Smooth muscle cell (in vitro differentiated cells): ENCODE results near the gene EFHD1. TPM values are rescaled to one million over a fixed set of nuclear protein-coding genes. Genes with fewer than 3 reads are reported as not detected.

Experiments
- DNase-seq: peaks from one replicate; lab custom pipeline; 2025; ENCODE audit not compliant: unreplicated experiment; lab: John Stamatoyannopoulos, UW
- H2AFZ ChIP-seq: fragments of 200-600 bp; sonication (generic); 2 replicates; pipeline ENCODE4 v1.6.0; 2016; ENCODE audit warnings: antibody characterized with exemption, low read depth, mild to moderate bottlenecking
- H3F3A ChIP-seq: fragments of 200-600 bp; sonication (generic); 2 replicates; pipeline ENCODE4 v1.6.0; 2017; ENCODE audit warnings: antibody characterized with exemption, low read depth
- H3K27ac ChIP-seq: fragments of 200-600 bp; sonication (generic); 2 replicates; pipeline ENCODE4 v1.5.1; 2016; ENCODE audit warnings: low read depth, mild to moderate bottlenecking
- H3K27me3 ChIP-seq: fragments of 200-600 bp; sonication (generic); 2 replicates; pipeline ENCODE4 v1.6.1; 2016; ENCODE audit warnings: low read depth, mild to moderate bottlenecking
- H3K36me3 ChIP-seq: fragments of 200-600 bp; sonication (generic); 2 replicates; pipeline ENCODE4 v1.5.1; 2016; ENCODE audit warnings: low read depth
- H3K4me1 ChIP-seq: fragments of 200-600 bp; sonication (generic); 2 replicates; pipeline ENCODE4 v1.5.1; 2016; ENCODE audit warnings: low read depth
- H3K4me2 ChIP-seq: fragments of 200-600 bp; sonication (generic); 2 replicates; pipeline ENCODE4 v1.6.0; 2016; ENCODE audit warnings: mild to moderate bottlenecking
- H3K4me3 ChIP-seq: fragments of 200-600 bp; sonication (generic); 2 replicates; pipeline ENCODE4 v1.5.1; 2016; ENCODE audit warnings: mild to moderate bottlenecking
- H3K79me2 ChIP-seq: fragments of 200-600 bp; sonication (generic); 2 replicates; pipeline ENCODE4 v1.6.0; 2016; ENCODE audit warnings: low read depth, mild to moderate bottlenecking
- H3K9ac ChIP-seq: fragments of 200-600 bp; sonication (generic); 2 replicates; pipeline ENCODE4 v1.6.0; 2016; ENCODE audit warnings: low read depth
- H3K9me3 ChIP-seq: fragments of 200-600 bp; sonication (generic); replicated peaks from 2 replicates; pipeline ENCODE4 v1.5.1; 2016; ENCODE audit warnings: low read depth
- H4K20me1 ChIP-seq: fragments of 200-600 bp; sonication (generic); 2 replicates; pipeline ENCODE4 v1.6.0; 2016; ENCODE audit warnings: low read depth
- WGBS: methylation state at CpG from one replicate; pipeline ENCODE4 v1.1.7; 2016; ENCODE audit warnings: low lambda C conversion rate; 5-methylcytosine and 5-hydroxymethylcytosine counted together
- polyA plus RNA-seq: library from polyadenylated mRNA; unstranded; fragments of >200 nt; fragmentation: Nextera tagmentation; extraction: Ambion mirVana; gene quantifications from 2 replicates; pipeline ENCODE4 v1.2.1, GENCODE V29; 2016
- total RNA-seq: library from RNA; depleted of rRNA; stranded (reverse); fragments of >200 nt; gene quantifications from 2 replicates; pipeline ENCODE4 v1.2.3, GENCODE V29; 2014
- TF ChIP-seq, protein P1 (sequence below): fragments of 200-600 bp; sonication (generic); IDR thresholded peaks from 2 replicates; pipeline ENCODE4 v1.5.1; 2017; ENCODE audit warnings: borderline replicate concordance, mild to moderate bottlenecking, antibody characterized with exemption; ENCODE audit not compliant: insufficient read depth, poor library complexity, severe bottlenecking

Gene EFHD1
- total and polyA plus RNA-seq, 2 experiments from 2014 or later, result 6.4 to 19.2 TPM

DNA sequence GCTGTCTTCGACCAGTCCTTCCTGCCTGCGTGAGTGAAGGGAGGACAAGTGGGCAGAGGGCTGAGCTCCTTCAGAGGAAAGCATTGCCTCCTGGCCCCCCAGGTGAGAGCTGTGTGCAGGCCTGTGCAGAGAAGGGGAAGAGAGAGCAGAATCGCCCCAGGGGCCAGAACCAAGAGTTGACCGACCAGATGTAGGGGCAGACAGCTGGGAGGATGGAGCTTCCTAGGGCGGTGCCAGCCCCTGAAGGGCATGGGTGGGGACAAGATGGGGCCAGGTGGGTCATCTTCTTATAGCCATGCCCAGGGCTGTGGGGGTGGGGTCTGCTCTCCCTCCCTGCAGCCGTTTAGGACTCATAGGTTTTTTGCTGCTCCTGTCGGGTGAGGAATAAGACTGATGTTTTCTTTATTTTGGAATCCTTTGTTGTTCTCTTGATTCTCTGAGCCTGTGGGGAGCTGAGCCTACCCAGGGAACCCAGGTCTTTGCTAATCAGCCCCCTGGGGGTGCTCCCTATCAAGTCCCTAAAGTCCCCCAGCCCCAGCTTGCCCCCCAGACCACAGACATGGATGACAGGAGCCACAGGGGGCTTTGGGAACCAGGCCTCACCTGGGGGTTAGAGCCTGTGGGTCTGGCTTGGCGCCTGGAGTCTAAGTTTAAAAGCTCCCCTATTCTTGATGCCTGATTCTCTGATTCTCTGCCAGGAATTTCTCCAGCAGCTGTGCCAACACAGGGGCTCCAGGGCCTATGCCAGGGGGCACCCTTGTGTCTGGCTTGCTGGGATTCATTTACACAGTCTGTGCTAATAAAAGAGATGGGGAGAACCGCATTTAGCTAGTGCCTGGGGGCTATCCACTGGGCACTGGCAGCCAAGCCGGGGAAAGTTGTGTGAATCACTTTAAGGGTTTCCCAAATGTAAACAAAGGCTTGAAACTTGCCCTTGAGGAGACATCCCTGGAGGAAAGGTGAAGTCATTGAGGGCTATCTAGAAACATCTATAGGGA, 9.3 kb upstream of the EFHD1 start:
- no peak overlapping the region for H3K27ac ChIP-seq
- H3K4me2 ChIP-seq, result no peak overlapping the region
- H3K9me3 ChIP-seq, result no peaks in the 10 kb centered on the region
- H3K27me3 ChIP-seq, result no peaks in the 10 kb centered on the region
- no peaks in the 10 kb centered on the region for H3K4me1 ChIP-seq
- 61% methylated on average over 9 of the region's 10 CpGs for WGBS
- H2AFZ ChIP-seq, result no peak overlapping the region
- TF ChIP-seq, protein P1, sequence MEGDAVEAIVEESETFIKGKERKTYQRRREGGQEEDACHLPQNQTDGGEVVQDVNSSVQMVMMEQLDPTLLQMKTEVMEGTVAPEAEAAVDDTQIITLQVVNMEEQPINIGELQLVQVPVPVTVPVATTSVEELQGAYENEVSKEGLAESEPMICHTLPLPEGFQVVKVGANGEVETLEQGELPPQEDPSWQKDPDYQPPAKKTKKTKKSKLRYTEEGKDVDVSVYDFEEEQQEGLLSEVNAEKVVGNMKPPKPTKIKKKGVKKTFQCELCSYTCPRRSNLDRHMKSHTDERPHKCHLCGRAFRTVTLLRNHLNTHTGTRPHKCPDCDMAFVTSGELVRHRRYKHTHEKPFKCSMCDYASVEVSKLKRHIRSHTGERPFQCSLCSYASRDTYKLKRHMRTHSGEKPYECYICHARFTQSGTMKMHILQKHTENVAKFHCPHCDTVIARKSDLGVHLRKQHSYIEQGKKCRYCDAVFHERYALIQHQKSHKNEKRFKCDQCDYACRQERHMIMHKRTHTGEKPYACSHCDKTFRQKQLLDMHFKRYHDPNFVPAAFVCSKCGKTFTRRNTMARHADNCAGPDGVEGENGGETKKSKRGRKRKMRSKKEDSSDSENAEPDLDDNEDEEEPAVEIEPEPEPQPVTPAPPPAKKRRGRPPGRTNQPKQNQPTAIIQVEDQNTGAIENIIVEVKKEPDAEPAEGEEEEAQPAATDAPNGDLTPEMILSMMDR, result no peak
- DNase-seq, result no peak
- no peak overlapping the region for H3K9ac ChIP-seq
- no peaks in the 10 kb centered on the region for H3K36me3 ChIP-seq
- no peak overlapping the region for H3K4me3 ChIP-seq
- no peaks in the 10 kb centered on the region for H4K20me1 ChIP-seq
- no peaks in the 10 kb centered on the region for H3K79me2 ChIP-seq
- no peaks in the 10 kb centered on the region for H3F3A ChIP-seq

DNA sequence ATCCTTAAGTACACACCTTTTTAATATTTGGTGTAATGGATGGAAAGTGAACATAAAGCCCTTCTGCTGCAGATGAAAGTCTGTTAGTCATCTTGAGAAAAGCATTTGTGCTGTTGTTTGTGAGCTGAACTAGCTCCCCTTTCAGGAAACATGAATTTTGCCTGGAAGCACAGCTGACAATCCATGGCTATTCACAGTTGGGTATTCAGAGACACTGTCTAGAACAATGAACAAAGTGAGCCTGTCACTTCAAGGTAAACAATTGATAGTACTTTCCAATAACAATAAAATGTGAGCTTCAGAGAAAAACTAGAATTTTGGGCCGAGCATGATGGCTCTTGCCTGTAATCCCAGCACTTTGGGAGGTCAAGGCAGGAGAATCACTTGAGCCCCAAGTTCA, 6.8 kb upstream of the EFHD1 start:
- TF ChIP-seq, protein P1, result no peak
- Histone ChIP-seq H3K79me2 (no peaks in the 10 kb centered on the region), H3K4me3 (no peak overlapping the region), H4K20me1 (no peaks in the 10 kb centered on the region), H3K27me3 (no peaks in the 10 kb centered on the region), H3K9ac (no peak overlapping the region), H3K27ac (no peak overlapping the region), H3K36me3 (no peaks in the 10 kb centered on the region), H3K9me3 (no peaks in the 10 kb centered on the region), H2AFZ (no peak overlapping the region), H3F3A (no peaks in the 10 kb centered on the region), H3K4me1 (no peaks in the 10 kb centered on the region), H3K4me2 (no peak overlapping the region)
- WGBS, result 90% methylated on average over 1 of the region's 1 CpG
- no peak for DNase-seq

DNA sequence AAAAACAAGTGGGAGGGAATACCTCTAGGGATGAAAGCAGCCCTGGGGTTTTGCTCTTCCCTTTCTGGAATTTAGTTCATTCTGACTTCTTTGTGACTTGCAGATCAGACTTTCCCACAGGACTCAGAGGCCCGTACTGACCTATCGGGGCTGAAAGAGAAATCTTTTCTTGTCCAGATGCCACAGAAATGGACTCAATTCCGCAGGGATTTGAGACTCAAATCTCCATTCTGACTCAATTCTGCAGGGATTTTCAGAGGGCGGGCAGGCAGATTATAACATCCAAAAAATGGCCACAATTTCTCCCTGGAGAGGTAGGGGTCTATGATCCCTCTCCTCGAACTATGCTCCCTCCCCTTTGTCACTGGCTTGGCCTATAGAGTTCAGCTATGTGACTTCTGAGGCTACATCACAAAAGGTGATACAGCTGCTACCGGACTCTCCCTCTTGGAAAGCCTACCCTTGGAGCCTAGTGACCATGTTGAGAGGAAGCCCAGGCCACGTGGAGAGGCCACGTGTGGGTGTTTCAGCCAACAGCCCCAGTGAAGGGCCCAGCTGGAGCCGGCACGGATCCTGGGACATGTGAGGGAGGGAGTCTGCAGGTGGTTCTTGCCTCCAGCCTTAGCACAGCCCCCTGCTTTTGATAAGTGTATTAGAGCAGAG, 4.8 kb upstream of the EFHD1 start:
- DNase-seq, result no peak
- TF ChIP-seq, protein P1, result no peak
- no peaks in the 10 kb centered on the region for H3K27me3 ChIP-seq

More for the DNA sequence above, 4.8 kb upstream of the EFHD1 start:
- Histone ChIP-seq H3K27ac (no peak overlapping the region), H4K20me1 (no peaks in the 10 kb centered on the region), H3F3A (no peaks in the 10 kb centered on the region), H3K4me2 (no peak overlapping the region), H3K4me3 (no peak overlapping the region), H3K79me2 (no peaks in the 10 kb centered on the region), H3K9ac (no peak overlapping the region), H3K4me1 (no peaks in the 10 kb centered on the region), H2AFZ (no peak overlapping the region), H3K36me3 (no peaks in the 10 kb centered on the region), H3K9me3 (no peaks in the 10 kb centered on the region)
- WGBS, result 84% methylated on average over 10 of the region's 10 CpGs
